GM10847 (cell line): Measurements from ENCODE around the gene DOCK1.

Experiments used
- POLR2A ChIP-seq: IDR thresholded peaks from 2 replicates; pipeline ENCODE4 v1.6.1; 2011; ENCODE audit not compliant: insufficient read length; ENCODE audit errors: extremely low read depth

The DOCK1 gene

GRCh38 chr10:127358337-127358736 is 453.1 kb downstream of the DOCK1 start:
- no peak for TF ChIP-seq POLR2A

GRCh38 chr10:127364034-127364433 is 458.8 kb downstream of the DOCK1 start:
- no peak for TF ChIP-seq POLR2A

- no peak for TF ChIP-seq POLR2A
Measured at GRCh38 chr10:127368101-127368500, 462.9 kb downstream of the DOCK1 start.

GRCh38 chr10:127368929-127369328 is 463.7 kb downstream of the DOCK1 start:
- no peak for TF ChIP-seq POLR2A

- TF ChIP-seq POLR2A, result no peak
Measured at GRCh38 chr10:127370601-127371000, 465.4 kb downstream of the DOCK1 start.

- TF ChIP-seq POLR2A, result no peak
Measured at GRCh38 chr10:127372361-127372760, 467.1 kb downstream of the DOCK1 start.

- no peak for TF ChIP-seq POLR2A
Measured at GRCh38 chr10:127374074-127374680, 468.9 kb downstream of the DOCK1 start.

- no peak for TF ChIP-seq POLR2A
Measured at GRCh38 chr10:127374901-127375300, 469.7 kb downstream of the DOCK1 start.

- TF ChIP-seq POLR2A, result no peak
Measured at GRCh38 chr10:127375461-127375860, 470.2 kb downstream of the DOCK1 start.

GRCh38 chr10:127376071-127376470 is 470.8 kb downstream of the DOCK1 start:
- no peak for TF ChIP-seq POLR2A

- no peak for TF ChIP-seq POLR2A
Measured at GRCh38 chr10:127378628-127379027, 473.4 kb downstream of the DOCK1 start.

- TF ChIP-seq POLR2A, result no peak
Measured at GRCh38 chr10:127384532-127384931, 479.3 kb downstream of the DOCK1 start.

GRCh38 chr10:127385066-127385465 is 479.8 kb downstream of the DOCK1 start:
- TF ChIP-seq POLR2A, result no peak

GRCh38 chr10:127386606-127387327 is 481.5 kb downstream of the DOCK1 start:
- TF ChIP-seq POLR2A, result no peak

- TF ChIP-seq POLR2A, result no peak
Measured at GRCh38 chr10:127391875-127392274, 486.6 kb downstream of the DOCK1 start.

- no peak for TF ChIP-seq POLR2A
Measured at GRCh38 chr10:127392351-127393235, 487.4 kb downstream of the DOCK1 start.
